B cell (primary cell): ENCODE results near the gene SPECC1.

Source experiments
- EZH2 ChIP-seq: IDR thresholded peaks from 2 replicates; pipeline ENCODE4 v1.6.1; 2012; ENCODE audit warnings: borderline replicate concordance, low read depth, mild to moderate bottlenecking, moderate library complexity, low read length; ENCODE audit not compliant: insufficient read depth, poor library complexity, severe bottlenecking
- TF ChIP-seq, protein P1 (sequence below): fragments of 200-600 bp; IDR thresholded peaks from one replicate; pipeline ENCODE4 v1.8.0; 2022; ENCODE audit warnings: antibody characterized with exemption, mild to moderate bottlenecking

DNA sequence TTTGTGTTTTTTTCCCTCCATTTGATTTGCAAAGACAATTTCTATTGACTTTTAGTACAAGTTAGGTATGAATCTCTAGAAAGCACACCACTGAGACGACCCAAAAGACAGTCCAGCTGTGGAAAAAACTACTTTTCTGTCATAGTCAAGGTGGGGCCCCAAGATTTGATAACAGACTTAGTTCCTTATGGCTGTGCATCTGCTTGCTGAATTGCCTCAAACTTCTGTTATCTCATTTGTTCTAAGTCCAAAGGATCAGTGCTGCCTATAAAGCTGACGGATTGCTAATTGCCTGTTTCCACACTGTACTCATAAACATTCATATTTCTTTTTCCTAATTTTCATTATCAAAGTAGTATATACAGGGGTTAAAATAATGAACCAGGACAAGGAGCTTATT lies 180.8 kb downstream of the SPECC1 start:
- TF ChIP-seq, protein P1, sequence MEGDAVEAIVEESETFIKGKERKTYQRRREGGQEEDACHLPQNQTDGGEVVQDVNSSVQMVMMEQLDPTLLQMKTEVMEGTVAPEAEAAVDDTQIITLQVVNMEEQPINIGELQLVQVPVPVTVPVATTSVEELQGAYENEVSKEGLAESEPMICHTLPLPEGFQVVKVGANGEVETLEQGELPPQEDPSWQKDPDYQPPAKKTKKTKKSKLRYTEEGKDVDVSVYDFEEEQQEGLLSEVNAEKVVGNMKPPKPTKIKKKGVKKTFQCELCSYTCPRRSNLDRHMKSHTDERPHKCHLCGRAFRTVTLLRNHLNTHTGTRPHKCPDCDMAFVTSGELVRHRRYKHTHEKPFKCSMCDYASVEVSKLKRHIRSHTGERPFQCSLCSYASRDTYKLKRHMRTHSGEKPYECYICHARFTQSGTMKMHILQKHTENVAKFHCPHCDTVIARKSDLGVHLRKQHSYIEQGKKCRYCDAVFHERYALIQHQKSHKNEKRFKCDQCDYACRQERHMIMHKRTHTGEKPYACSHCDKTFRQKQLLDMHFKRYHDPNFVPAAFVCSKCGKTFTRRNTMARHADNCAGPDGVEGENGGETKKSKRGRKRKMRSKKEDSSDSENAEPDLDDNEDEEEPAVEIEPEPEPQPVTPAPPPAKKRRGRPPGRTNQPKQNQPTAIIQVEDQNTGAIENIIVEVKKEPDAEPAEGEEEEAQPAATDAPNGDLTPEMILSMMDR = no peak
- TF ChIP-seq EZH2 = no peak
